CD4-positive, CD25-positive, alpha-beta regulatory T cell (primary cell): ENCODE measurements around the gene GLRA3. TPM values are rescaled to one million over a fixed set of nuclear protein-coding genes. Genes with fewer than 3 reads are reported as not detected.
"Not testable (repeated sequence)": the region's sequence is repeated elsewhere in the genome, so short reads cannot be mapped to it uniquely, and the experiment has no call there.

Experiments used
- ATAC-seq, 2 donors: fragments of 150-1000 bp; cut with Tn5 transposase; one replicate each; pipeline ENCODE4 v1.10.0; 2021; ENCODE audit warnings: low read depth in 2 of 2, moderate number of reproducible peaks in 2 of 2, moderate library complexity in 1 of 2
- DNase-seq, 3 donors: peaks; one replicate each; pipeline versions ENCODE4 v3.0.0 to v3.0.0-alpha.2; 2012 to 2022; ENCODE audit warnings: mixed read lengths in 1 of 3
- H3K27ac ChIP-seq: one replicate; pipeline ENCODE4 v1.7.0; 2013; ENCODE audit warnings: mild to moderate bottlenecking, low read length; ENCODE audit not compliant: insufficient read depth, poor library complexity, severe bottlenecking
- H3K27me3 ChIP-seq: one replicate; pipeline ENCODE4 v1.7.0; 2013; ENCODE audit warnings: low read length; ENCODE audit not compliant: control insufficient read depth, insufficient read depth
- H3K36me3 ChIP-seq: one replicate; pipeline ENCODE4 v1.7.0; 2013; ENCODE audit warnings: mild to moderate bottlenecking, low read length, moderate library complexity; ENCODE audit not compliant: control insufficient read depth, insufficient read depth
- H3K4me1 ChIP-seq: 2 replicates; pipeline ENCODE4 v1.7.0; 2013; ENCODE audit warnings: mild to moderate bottlenecking, low read length; ENCODE audit not compliant: insufficient read depth, control insufficient read depth, poor library complexity, severe bottlenecking
- H3K4me3 ChIP-seq: one replicate; pipeline ENCODE4 v1.7.0; 2013; ENCODE audit warnings: low read depth, mild to moderate bottlenecking, low read length, moderate library complexity
- H3K9me3 ChIP-seq, 2 experiments: 1 replicate in 1 of 2; 2 replicates in 1 of 2; pipeline ENCODE4 v1.7.0; 2013; ENCODE audit warnings: low read length in 2 of 2, mild to moderate bottlenecking in 1 of 2, moderate library complexity in 1 of 2; ENCODE audit not compliant: control insufficient read depth in 2 of 2
- H3K27ac Mint-ChIP-seq, 3 donors: one replicate each; pipeline ENCODE4 v1.8.0; 2020 to 2022; ENCODE audit warnings: mild to moderate bottlenecking in 3 of 3, mixed read lengths in 3 of 3, moderate library complexity in 2 of 3
- H3K27me3 Mint-ChIP-seq: one replicate; pipeline ENCODE4 v1.8.0; 2022; ENCODE audit warnings: mild to moderate bottlenecking, mixed read lengths
- H3K36me3 Mint-ChIP-seq: one replicate; pipeline ENCODE4 v1.8.0; 2020; ENCODE audit warnings: mixed read lengths
- H3K4me1 Mint-ChIP-seq, 4 donors: one replicate each; pipeline ENCODE4 v1.8.0; 2020 to 2022; ENCODE audit warnings: mixed read lengths in 4 of 4, mild to moderate bottlenecking in 1 of 4
- H3K4me3 Mint-ChIP-seq, 4 donors: one replicate each; pipeline ENCODE4 v1.8.0; 2020 to 2022; ENCODE audit warnings: mild to moderate bottlenecking in 4 of 4, mixed read lengths in 4 of 4, moderate library complexity in 3 of 4
- H3K9me3 Mint-ChIP-seq, 7 donors: one replicate each; pipeline ENCODE4 v1.8.0; 2020 to 2022; ENCODE audit warnings: mixed read lengths in 7 of 7, mild to moderate bottlenecking in 3 of 7, moderate library complexity in 2 of 7
- polyA plus RNA-seq, 4 donors: library from polyadenylated mRNA; unstranded; fragments of 300-500 nt; fragmentation: Illumina TruSeq; gene quantifications; one replicate each; pipeline ENCODE4 v1.2.3, GENCODE V29; 2021
- total RNA-seq: library from RNA; stranded (reverse); gene quantifications from one replicate; pipeline ENCODE4 v1.2.3, GENCODE V29; 2022

GLRA3 gene
- not detected for total RNA-seq
- polyA plus RNA-seq: not detected

GRCh38 chr4:174828845-174829701 is at the start of gene GLRA3:
Gene GLRA3 (minus strand): TSS chr4:174829247. CDS start chr4:174828811, 436 bp downstream.
- H3K27me3 ChIP-seq: no peaks in the 10 kb centered on the region
- H3K27ac ChIP-seq: no peak within 1 kb of the TSS
- DNase-seq (peak in 1 of 3 donors; percentile 15), ATAC-seq (no peak)
- H3K4me1 ChIP-seq: no peaks in the 10 kb centered on the region
- H3K9me3 Mint-ChIP-seq: peaks cover 0 to 13% (median 3%) of the 10 kb centered on the region in 7 donors
- H3K4me3 Mint-ChIP-seq: no peak within 1 kb of the TSS
- no peak within 1 kb of the TSS for H3K4me3 ChIP-seq
- H3K27me3 Mint-ChIP-seq: no peaks in the 10 kb centered on the region
- H3K27ac Mint-ChIP-seq: no peak within 1 kb of the TSS
- no peaks in the 10 kb centered on the region for H3K36me3 Mint-ChIP-seq
- no peaks in the 10 kb centered on the region for H3K36me3 ChIP-seq
- peaks cover 0 to 3% (median 0%) of the 10 kb centered on the region in 4 donors for H3K4me1 Mint-ChIP-seq
- no peaks in the 10 kb centered on the region for H3K9me3 ChIP-seq

GRCh38 chr4:174874898-174875297 is 45.9 kb upstream of the GLRA3 start:
- H3K27me3 ChIP-seq: no peaks in the 10 kb centered on the region
- Mint-ChIP-seq H3K27me3 (no peaks in the 10 kb centered on the region), H3K36me3 (no peaks in the 10 kb centered on the region), H3K4me3 (no peak overlapping the region), H3K4me1 (no peaks in the 10 kb centered on the region), H3K9me3 (peaks cover 0 to 6% (median 2%) of the 10 kb centered on the region in 7 donors), H3K27ac (no peak overlapping the region)
- H3K27ac ChIP-seq: no peak overlapping the region
- H3K36me3 ChIP-seq: no peaks in the 10 kb centered on the region
- H3K9me3 ChIP-seq: no peaks in the 10 kb centered on the region
- H3K4me3 ChIP-seq: no peak overlapping the region
- no peaks in the 10 kb centered on the region for H3K4me1 ChIP-seq
- no peak for DNase-seq
- ATAC-seq: no peak

GRCh38 chr4:174873931-174874330 is 44.9 kb upstream of the GLRA3 start:
- no peak for ATAC-seq
- peaks cover 0 to 6% (median 2%) of the 10 kb centered on the region in 7 donors for H3K9me3 Mint-ChIP-seq
- no peaks in the 10 kb centered on the region for H3K36me3 Mint-ChIP-seq
- H3K9me3 ChIP-seq: no peaks in the 10 kb centered on the region
- no peaks in the 10 kb centered on the region for H3K4me1 ChIP-seq
- no peak overlapping the region for H3K4me3 Mint-ChIP-seq
- no peak overlapping the region for H3K4me3 ChIP-seq
- H3K36me3 ChIP-seq: no peaks in the 10 kb centered on the region
- no peak overlapping the region for H3K27ac Mint-ChIP-seq
- no peaks in the 10 kb centered on the region for H3K4me1 Mint-ChIP-seq
- no peak overlapping the region for H3K27ac ChIP-seq
- no peaks in the 10 kb centered on the region for H3K27me3 Mint-ChIP-seq
- no peaks in the 10 kb centered on the region for H3K27me3 ChIP-seq
- DNase-seq: no peak

GRCh38 chr4:174873146-174873545 is 44.1 kb upstream of the GLRA3 start:
- ATAC-seq, H3K27ac Mint-ChIP-seq, H3K27me3 Mint-ChIP-seq, H3K4me3 Mint-ChIP-seq, H3K4me1 ChIP-seq, H3K9me3 ChIP-seq, H3K27ac ChIP-seq, DNase-seq, H3K36me3 ChIP-seq, H3K36me3 Mint-ChIP-seq, H3K4me3 ChIP-seq, H3K27me3 ChIP-seq, H3K9me3 Mint-ChIP-seq, H3K4me1 Mint-ChIP-seq: not testable (repeated sequence)

- no peaks in the 10 kb centered on the region for H3K27me3 Mint-ChIP-seq
- H3K9me3 Mint-ChIP-seq: peaks cover 0 to 15% (median 4%) of the 10 kb centered on the region in 7 donors
- H3K27ac Mint-ChIP-seq: no peak overlapping the region
- H3K4me1 Mint-ChIP-seq: no peaks in the 10 kb centered on the region
- DNase-seq (no peak), ATAC-seq (no peak)
- no peak overlapping the region for H3K4me3 ChIP-seq
- no peaks in the 10 kb centered on the region for H3K4me1 ChIP-seq
- no peaks in the 10 kb centered on the region for H3K9me3 ChIP-seq
- H3K4me3 Mint-ChIP-seq: no peak overlapping the region
- no peaks in the 10 kb centered on the region for H3K36me3 ChIP-seq
- H3K27me3 ChIP-seq: no peaks in the 10 kb centered on the region
- H3K36me3 Mint-ChIP-seq: no peaks in the 10 kb centered on the region
- H3K27ac ChIP-seq: no peak overlapping the region
These were observed 42.4 kb upstream of the GLRA3 start for GRCh38 chr4:174871407-174871806.

- no peak for ATAC-seq
- H3K9me3 ChIP-seq: no peaks in the 10 kb centered on the region
- H3K27me3 Mint-ChIP-seq: no peaks in the 10 kb centered on the region
- no peak overlapping the region for H3K27ac ChIP-seq
- no peak overlapping the region for H3K4me3 ChIP-seq
- H3K9me3 Mint-ChIP-seq: peaks cover 0 to 19% (median 4%) of the 10 kb centered on the region in 7 donors
- H3K4me1 Mint-ChIP-seq: no peaks in the 10 kb centered on the region
- DNase-seq: no peak
- no peak overlapping the region for H3K27ac Mint-ChIP-seq
- no peak overlapping the region for H3K4me3 Mint-ChIP-seq
- no peaks in the 10 kb centered on the region for H3K36me3 Mint-ChIP-seq
- H3K36me3 ChIP-seq: no peaks in the 10 kb centered on the region
- no peaks in the 10 kb centered on the region for H3K4me1 ChIP-seq
- H3K27me3 ChIP-seq: no peaks in the 10 kb centered on the region
These were observed 41.3 kb upstream of the GLRA3 start for GRCh38 chr4:174870311-174870710.

GRCh38 chr4:174869339-174869738 is 40.3 kb upstream of the GLRA3 start:
- no peak overlapping the region for H3K27ac ChIP-seq
- no peak overlapping the region for H3K27ac Mint-ChIP-seq
- no peak for DNase-seq
- no peaks in the 10 kb centered on the region for H3K27me3 Mint-ChIP-seq
- H3K27me3 ChIP-seq: no peaks in the 10 kb centered on the region
- H3K4me3 Mint-ChIP-seq: no peak overlapping the region
- no peaks in the 10 kb centered on the region for H3K4me1 Mint-ChIP-seq
- ATAC-seq: no peak
- H3K36me3 ChIP-seq: no peaks in the 10 kb centered on the region
- H3K4me3 ChIP-seq: no peak overlapping the region
- H3K9me3 Mint-ChIP-seq: peaks cover 1 to 19% (median 3%) of the 10 kb centered on the region in 7 donors
- no peaks in the 10 kb centered on the region for H3K4me1 ChIP-seq
- H3K36me3 Mint-ChIP-seq: no peaks in the 10 kb centered on the region
- no peaks in the 10 kb centered on the region for H3K9me3 ChIP-seq

- no peaks in the 10 kb centered on the region for H3K27me3 Mint-ChIP-seq
- no peak overlapping the region for H3K27ac ChIP-seq
- H3K9me3 ChIP-seq: no peaks in the 10 kb centered on the region
- no peaks in the 10 kb centered on the region for H3K4me1 ChIP-seq
- no peak overlapping the region for H3K4me3 Mint-ChIP-seq
- no peaks in the 10 kb centered on the region for H3K4me1 Mint-ChIP-seq
- ATAC-seq: no peak
- DNase-seq: no peak
- no peaks in the 10 kb centered on the region for H3K36me3 Mint-ChIP-seq
- no peak overlapping the region for H3K27ac Mint-ChIP-seq
- peaks cover 1 to 19% (median 3%) of the 10 kb centered on the region in 7 donors for H3K9me3 Mint-ChIP-seq
- H3K36me3 ChIP-seq: no peaks in the 10 kb centered on the region
- H3K27me3 ChIP-seq: no peaks in the 10 kb centered on the region
- no peak overlapping the region for H3K4me3 ChIP-seq
These were observed 38.9 kb upstream of the GLRA3 start for GRCh38 chr4:174867903-174868302.
